Esophagus squamous epithelium (tissue), 4 donors: ENCODE data around the gene CLEC4G.

Experiments used
- POLR2A ChIP-seq, 4 donors: fragments of 450-650 bp; IDR thresholded peaks; one replicate each; pipeline ENCODE4 v1.6.1; 2017; ENCODE audit warnings: antibody characterized with exemption in 4 of 4, mild to moderate bottlenecking in 4 of 4, moderate library complexity in 3 of 4
- TF ChIP-seq, protein P1 (sequence below), 6 experiments: fragments of 450-650 bp in 4 of 6; fragments of 200-600 bp in 2 of 6; sonication (generic) in 2 of 6; IDR thresholded peaks; one replicate each; pipeline ENCODE4 v1.5.1; 2016 to 2019; ENCODE audit warnings: antibody characterized with exemption in 6 of 6, mild to moderate bottlenecking in 4 of 6, moderate library complexity in 4 of 6

DNA sequence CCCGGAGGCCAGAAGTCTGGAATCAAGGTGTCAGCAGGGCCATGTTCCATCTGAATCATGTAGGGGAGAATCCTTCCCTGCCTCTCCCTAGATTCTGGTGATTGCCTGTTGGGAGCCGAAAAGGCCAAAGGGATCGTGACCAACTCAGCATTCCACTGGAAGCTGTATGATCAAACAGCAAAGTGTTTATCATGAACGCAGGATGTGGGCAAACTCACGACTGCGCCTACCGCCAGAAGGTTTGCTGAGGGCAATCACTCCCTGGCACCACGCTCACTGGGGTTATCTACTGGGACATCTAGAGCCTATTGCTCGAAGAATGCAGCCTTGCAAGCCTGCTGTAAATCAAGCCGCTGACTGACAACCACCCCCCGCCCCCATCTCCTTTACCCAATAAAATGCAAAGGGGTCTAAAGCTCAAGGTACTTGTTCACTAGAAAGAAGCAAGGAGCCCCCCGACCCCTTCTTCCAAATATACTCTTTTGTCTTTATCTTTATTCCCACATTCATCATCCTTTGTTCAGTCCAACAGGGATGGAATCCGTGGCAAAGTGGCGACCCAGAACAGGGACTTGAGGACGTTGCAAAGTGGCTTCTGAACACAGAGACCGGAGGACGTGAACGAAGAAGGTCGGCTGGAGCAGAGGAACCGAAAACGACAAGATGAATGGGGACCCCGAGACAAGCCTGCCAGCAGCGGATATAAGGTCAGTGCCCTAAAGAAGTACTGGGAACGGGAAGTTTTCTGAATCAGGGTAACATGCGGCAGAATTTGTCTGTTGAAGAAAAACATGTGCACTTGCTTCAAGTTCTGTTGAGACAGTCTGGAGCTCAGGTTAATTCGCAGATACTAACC is 47.9 kb upstream of the CLEC4G start:
- TF ChIP-seq, protein P1, sequence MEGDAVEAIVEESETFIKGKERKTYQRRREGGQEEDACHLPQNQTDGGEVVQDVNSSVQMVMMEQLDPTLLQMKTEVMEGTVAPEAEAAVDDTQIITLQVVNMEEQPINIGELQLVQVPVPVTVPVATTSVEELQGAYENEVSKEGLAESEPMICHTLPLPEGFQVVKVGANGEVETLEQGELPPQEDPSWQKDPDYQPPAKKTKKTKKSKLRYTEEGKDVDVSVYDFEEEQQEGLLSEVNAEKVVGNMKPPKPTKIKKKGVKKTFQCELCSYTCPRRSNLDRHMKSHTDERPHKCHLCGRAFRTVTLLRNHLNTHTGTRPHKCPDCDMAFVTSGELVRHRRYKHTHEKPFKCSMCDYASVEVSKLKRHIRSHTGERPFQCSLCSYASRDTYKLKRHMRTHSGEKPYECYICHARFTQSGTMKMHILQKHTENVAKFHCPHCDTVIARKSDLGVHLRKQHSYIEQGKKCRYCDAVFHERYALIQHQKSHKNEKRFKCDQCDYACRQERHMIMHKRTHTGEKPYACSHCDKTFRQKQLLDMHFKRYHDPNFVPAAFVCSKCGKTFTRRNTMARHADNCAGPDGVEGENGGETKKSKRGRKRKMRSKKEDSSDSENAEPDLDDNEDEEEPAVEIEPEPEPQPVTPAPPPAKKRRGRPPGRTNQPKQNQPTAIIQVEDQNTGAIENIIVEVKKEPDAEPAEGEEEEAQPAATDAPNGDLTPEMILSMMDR (IDR thresholded peaks at IDR 0.05): no peak
- TF ChIP-seq POLR2A (IDR thresholded peaks at IDR 0.05): no peak
